ENCODE data around the gene COPZ2.
A peak's percentile ranks its signal among the peaks of the same experiment; 100 is the strongest.

The COPZ2 gene

DNA sequence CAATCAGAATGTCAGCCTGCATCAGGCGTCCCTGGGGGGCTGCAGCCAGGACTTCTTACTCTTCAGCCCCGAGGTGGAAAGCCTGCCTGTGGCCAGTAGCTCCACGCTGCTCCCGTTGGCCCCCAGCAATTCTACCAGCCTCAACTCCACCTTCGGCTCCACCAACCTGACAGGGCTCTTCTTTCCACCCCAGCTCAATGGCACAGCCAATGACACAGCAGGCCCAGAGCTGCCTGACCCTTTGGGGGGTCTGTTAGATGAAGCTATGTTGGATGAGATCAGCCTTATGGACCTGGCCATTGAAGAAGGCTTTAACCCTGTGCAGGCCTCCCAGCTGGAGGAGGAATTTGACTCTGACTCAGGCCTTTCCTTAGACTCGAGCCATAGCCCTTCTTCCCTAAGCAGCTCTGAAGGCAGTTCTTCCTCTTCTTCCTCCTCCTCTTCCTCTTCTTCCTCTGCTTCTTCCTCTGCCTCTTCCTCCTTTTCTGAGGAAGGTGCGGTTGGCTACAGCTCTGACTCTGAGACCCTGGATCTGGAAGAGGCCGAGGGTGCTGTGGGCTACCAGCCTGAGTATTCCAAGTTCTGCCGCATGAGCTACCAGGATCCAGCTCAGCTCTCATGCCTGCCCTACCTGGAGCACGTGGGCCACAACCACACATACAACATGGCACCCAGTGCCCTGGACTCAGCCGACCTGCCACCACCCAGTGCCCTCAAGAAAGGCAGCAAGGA, 21.0 kb upstream of the COPZ2 start:
- Histone ChIP-seq H3K36me3 (ENCODE audit: control insufficient read depth in 2 of 2, insufficient read depth in 1 of 2, low read length in 2 of 2) (peaks cover 46 to 90% of the 10 kb centered on the region in 2 experiments), H3K9me3 (ENCODE audit: control insufficient read depth, insufficient read depth, low read depth, low read length) (no peaks in the 10 kb centered on the region), H3K27ac (ENCODE audit: extremely low read depth, low read depth, low read length) (no peak overlapping the region), H3K4me3 (ENCODE audit: low read depth, low read length) (no peak overlapping the region), H3K4me1 (ENCODE audit: control insufficient read depth, insufficient read depth, low read length) (peaks cover 9% of the 10 kb centered on the region)
- POLR2A ChIA-PET = interaction anchor here (5.4 kb wide), 1 partner anchor 10 kb away, joined by 51 read pairs; the partner anchor contains the start of gene NFE2L1
- TF ChIP-seq, protein P1, sequence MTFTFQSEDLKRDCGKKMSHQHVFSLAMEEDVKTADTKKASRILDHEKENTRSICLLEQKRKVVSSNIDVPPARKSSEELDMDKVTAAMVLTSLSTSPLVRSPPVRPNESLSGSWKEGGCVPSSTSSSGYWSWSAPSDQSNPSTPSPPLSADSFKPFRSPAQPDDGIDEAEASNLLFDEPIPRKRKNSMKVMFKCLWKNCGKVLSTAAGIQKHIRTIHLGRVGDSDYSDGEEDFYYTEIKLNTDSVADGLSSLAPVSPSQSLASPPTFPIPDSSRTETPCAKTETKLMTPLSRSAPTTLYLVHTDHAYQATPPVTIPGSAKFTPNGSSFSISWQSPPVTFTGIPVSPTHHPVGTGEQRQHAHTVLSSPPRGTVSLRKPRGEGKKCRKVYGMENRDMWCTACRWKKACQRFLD (tag by site-specific recombination; IDR thresholded peaks at IDR 0.05) = no peak
- TF ChIP-seq GLIS1 (tag by site-specific recombination; IDR thresholded peaks at IDR 0.05) (peak; percentile 61), ZNF707 (tag by site-specific recombination; IDR thresholded peaks at IDR 0.05) (no peak), ZIC2 (tag by site-specific recombination; IDR thresholded peaks at IDR 0.05) (peak; percentile 58), ZNF513 (tag by site-specific recombination; IDR thresholded peaks at IDR 0.05) (peak; percentile 97)
- CTCF ChIA-PET = interaction anchor here (0.5 to 4.1 kb wide), 11 partner anchors 10 to 140 kb away, joined by 3 to 29 read pairs (median 5); no protein-coding TSS in a partner anchor

- Histone ChIP-seq H3K27ac (ENCODE audit: extremely low read depth, low read depth, low read length) (no peak overlapping the region), H3K4me1 (ENCODE audit: control insufficient read depth, insufficient read depth, low read length) (peaks cover 19% of the 10 kb centered on the region), H3K36me3 (ENCODE audit: control insufficient read depth in 2 of 2, insufficient read depth in 1 of 2, low read length in 2 of 2) (peaks cover 36 to 88% of the 10 kb centered on the region in 2 experiments), H3K4me3 (ENCODE audit: low read depth, low read length) (no peak overlapping the region), H3K9me3 (ENCODE audit: control insufficient read depth, insufficient read depth, low read depth, low read length) (no peaks in the 10 kb centered on the region)
- TF ChIP-seq ZNF623 (tag by site-specific recombination; IDR thresholded peaks at IDR 0.05) = no peak
- TF ChIP-seq ZNF600 (tag by site-specific recombination; IDR thresholded peaks at IDR 0.05) = no peak
- TF ChIP-seq, protein P2, sequence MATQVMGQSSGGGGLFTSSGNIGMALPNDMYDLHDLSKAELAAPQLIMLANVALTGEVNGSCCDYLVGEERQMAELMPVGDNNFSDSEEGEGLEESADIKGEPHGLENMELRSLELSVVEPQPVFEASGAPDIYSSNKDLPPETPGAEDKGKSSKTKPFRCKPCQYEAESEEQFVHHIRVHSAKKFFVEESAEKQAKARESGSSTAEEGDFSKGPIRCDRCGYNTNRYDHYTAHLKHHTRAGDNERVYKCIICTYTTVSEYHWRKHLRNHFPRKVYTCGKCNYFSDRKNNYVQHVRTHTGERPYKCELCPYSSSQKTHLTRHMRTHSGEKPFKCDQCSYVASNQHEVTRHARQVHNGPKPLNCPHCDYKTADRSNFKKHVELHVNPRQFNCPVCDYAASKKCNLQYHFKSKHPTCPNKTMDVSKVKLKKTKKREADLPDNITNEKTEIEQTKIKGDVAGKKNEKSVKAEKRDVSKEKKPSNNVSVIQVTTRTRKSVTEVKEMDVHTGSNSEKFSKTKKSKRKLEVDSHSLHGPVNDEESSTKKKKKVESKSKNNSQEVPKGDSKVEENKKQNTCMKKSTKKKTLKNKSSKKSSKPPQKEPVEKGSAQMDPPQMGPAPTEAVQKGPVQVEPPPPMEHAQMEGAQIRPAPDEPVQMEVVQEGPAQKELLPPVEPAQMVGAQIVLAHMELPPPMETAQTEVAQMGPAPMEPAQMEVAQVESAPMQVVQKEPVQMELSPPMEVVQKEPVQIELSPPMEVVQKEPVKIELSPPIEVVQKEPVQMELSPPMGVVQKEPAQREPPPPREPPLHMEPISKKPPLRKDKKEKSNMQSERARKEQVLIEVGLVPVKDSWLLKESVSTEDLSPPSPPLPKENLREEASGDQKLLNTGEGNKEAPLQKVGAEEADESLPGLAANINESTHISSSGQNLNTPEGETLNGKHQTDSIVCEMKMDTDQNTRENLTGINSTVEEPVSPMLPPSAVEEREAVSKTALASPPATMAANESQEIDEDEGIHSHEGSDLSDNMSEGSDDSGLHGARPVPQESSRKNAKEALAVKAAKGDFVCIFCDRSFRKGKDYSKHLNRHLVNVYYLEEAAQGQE (tag by site-specific recombination; IDR thresholded peaks at IDR 0.05) = no peak
- no peak for TF ChIP-seq ZBTB17 (tag by site-specific recombination; IDR thresholded peaks at IDR 0.05)
- TF ChIP-seq ZNF571 (tag by site-specific recombination; IDR thresholded peaks at IDR 0.05) = no peak
- ChIA-PET POLR2A (interaction anchor here (0.7 to 5.4 kb wide), 2 partner anchors 9 to 43 kb away, joined by 4 to 51 read pairs; partner anchors contain the start of gene NFE2L1), CTCF (interaction anchor here (0.8 to 4.1 kb wide), 8 partner anchors 10 to 124 kb away, joined by 3 to 29 read pairs (median 5); no protein-coding TSS in a partner anchor)
These were observed 20.0 kb upstream of the COPZ2 start for GRCh38 chr17:48057626-48058025.

DNA sequence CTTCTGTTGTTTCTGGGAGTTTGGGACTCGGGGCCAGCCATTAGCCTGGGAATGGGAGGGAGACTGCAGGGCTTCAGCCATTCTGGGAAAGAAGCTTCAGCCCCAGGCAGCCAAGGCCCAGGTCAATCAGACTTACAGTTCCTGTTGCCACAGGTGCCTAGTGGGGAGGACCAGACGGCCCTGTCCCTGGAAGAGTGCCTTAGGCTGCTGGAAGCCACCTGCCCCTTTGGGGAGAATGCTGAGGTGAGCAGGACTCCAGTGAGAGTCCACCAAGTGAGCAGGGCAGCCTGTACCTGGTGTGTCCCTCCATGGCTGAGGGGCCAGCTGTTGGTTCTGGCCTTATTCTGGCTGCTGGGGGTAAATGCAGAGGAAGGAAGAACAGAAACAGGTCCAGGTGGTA, 19.3 kb upstream of the COPZ2 start:
- Histone ChIP-seq H3K4me1 (ENCODE audit: control insufficient read depth, insufficient read depth, low read length) (peaks cover 26% of the 10 kb centered on the region), H3K27ac (ENCODE audit: extremely low read depth, low read depth, low read length) (peak overlapping the region; percentile 77; the same call in 1 of the 2 replicates), H3K4me3 (ENCODE audit: low read depth, low read length) (no peak overlapping the region), H3K36me3 (ENCODE audit: control insufficient read depth in 2 of 2, insufficient read depth in 1 of 2, low read length in 2 of 2) (peaks cover 29 to 88% of the 10 kb centered on the region in 2 experiments), H3K9me3 (ENCODE audit: control insufficient read depth, insufficient read depth, low read depth, low read length) (no peaks in the 10 kb centered on the region)
- POLR2A ChIA-PET = interaction anchor here (1.4 kb wide), 1 partner anchor 9 kb away, joined by 4 read pairs; the partner anchor contains the start of gene NFE2L1
- CTCF ChIA-PET = interaction anchor here (1.8 to 4.1 kb wide), 3 partner anchors 12 to 31 kb away, joined by 4 to 29 read pairs (median 7); no protein-coding TSS in a partner anchor
- no peak for TF ChIP-seq ZNF37A (tag by site-specific recombination; IDR thresholded peaks at IDR 0.05)
- 0 out of 2 replicates have a peak, but pooled peaks have one; percentile 16 for TF ChIP-seq SCRT2 (tag by site-specific recombination; IDR thresholded peaks at IDR 0.05)
